Muscle of leg (tissue), 11 donors: Measurements from ENCODE around the gene FRRS1. TPM values are rescaled to one million over a fixed set of nuclear protein-coding genes. Genes with fewer than 3 reads are reported as not detected.

ENCODE experiments used
- DNase-seq: peaks from one replicate; pipeline ENCODE4 v3.0.0; 2013
- H3K27ac ChIP-seq: one replicate; pipeline ENCODE4 v1.5.1; 2013; ENCODE audit warnings: mild to moderate bottlenecking, low read length, control low read depth
- H3K27me3 ChIP-seq: one replicate; pipeline ENCODE4 v1.6.1; 2013; ENCODE audit warnings: low read length; ENCODE audit not compliant: control insufficient read depth, insufficient read depth
- H3K36me3 ChIP-seq: one replicate; pipeline ENCODE4 v1.6.1; 2013; ENCODE audit warnings: low read length; ENCODE audit not compliant: control insufficient read depth, insufficient read depth
- H3K4me1 ChIP-seq: one replicate; pipeline ENCODE4 v1.6.1; 2013; ENCODE audit warnings: low read length; ENCODE audit not compliant: control insufficient read depth, insufficient read depth
- H3K4me3 ChIP-seq: one replicate; pipeline ENCODE4 v1.5.1; 2013; ENCODE audit warnings: low read length, control low read depth
- H3K9me3 ChIP-seq: replicated peaks from 2 replicates; pipeline ENCODE4 v1.6.1; 2013; ENCODE audit warnings: low read depth, low read length; ENCODE audit not compliant: control insufficient read depth
- WGBS: methylation state at CpG from one replicate; pipeline ENCODE4 v1.1.5; 2013; ENCODE audit warnings: missing lambda C conversion rate; ENCODE audit not compliant: insufficient coverage; 5-methylcytosine and 5-hydroxymethylcytosine counted together
- polyA plus RNA-seq, 8 donors: library from polyadenylated mRNA; unstranded; fragments of 120-200 nt; gene quantifications; one replicate each; pipeline versions ENCODE4 v1.2.1 to v1.2.3, GENCODE V29; 2013; ENCODE audit warnings: inconsistent platforms in 1 of 8, low replicate concordance in 1 of 8; ENCODE audit not compliant: insufficient read length in 8 of 8, insufficient read depth in 1 of 8
- total RNA-seq: library from RNA; stranded (reverse); fragments of 120-200 nt; gene quantifications from one replicate; pipeline ENCODE4 v1.2.4, GENCODE V29; 2013

Gene FRRS1
- total and polyA plus RNA-seq, 9 donors = 2.5 to 6.5 (median 3.6) TPM

DNA sequence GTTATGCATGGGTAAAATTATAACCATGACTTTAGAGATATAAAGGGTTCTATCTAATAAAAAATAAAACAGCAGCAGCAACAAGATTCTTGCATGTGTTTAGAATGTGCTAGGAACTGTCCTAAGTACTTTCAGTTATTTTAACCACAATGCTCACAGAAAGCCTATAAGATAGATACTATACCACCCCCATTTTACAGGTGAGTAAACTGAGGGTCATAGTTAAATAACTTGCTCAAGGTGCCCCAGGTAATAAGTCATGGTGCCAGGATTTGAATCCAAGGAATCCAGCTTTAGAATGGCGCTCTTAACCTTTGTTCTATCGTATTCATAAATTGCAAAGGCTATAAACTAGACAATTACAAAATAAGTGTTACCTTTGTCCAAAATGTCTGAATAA is 53.4 kb downstream of the FRRS1 start:
- Histone ChIP-seq H3K4me3 (no peak overlapping the region), H3K36me3 (peaks cover 6% of the 10 kb centered on the region), H3K27me3 (no peaks in the 10 kb centered on the region), H3K9me3 (no peaks in the 10 kb centered on the region), H3K27ac (no peak overlapping the region), H3K4me1 (no peaks in the 10 kb centered on the region)
- no peak for DNase-seq
- no CpG with 5 or more reads among the region's 2 CpGs for WGBS

DNA sequence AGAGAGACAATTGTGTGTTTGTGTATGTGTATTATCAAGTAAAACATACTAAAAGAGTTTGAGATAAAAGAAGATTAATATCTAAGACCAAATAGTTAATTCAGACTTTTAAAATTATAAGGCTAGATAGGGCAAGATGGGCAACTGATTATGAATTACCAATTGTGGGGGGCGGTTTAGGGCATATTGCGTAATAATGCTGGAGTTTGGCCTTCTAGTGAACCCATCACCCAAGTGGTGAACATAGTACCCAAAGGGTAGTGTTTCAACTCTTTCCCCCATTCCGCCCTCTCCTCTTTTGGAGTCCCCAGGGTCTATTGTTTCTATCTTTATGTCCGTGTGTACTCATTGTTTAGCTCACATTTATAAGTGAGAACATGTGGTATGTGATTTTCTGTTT is 55.4 kb downstream of the FRRS1 start:
- DNase-seq = no peak
- Histone ChIP-seq H3K27ac (no peak overlapping the region), H3K9me3 (no peaks in the 10 kb centered on the region), H3K4me3 (no peak overlapping the region), H3K4me1 (no peaks in the 10 kb centered on the region), H3K27me3 (no peaks in the 10 kb centered on the region), H3K36me3 (peaks cover 6% of the 10 kb centered on the region)
- WGBS = no CpG with 5 or more reads among the region's 4 CpGs

DNA sequence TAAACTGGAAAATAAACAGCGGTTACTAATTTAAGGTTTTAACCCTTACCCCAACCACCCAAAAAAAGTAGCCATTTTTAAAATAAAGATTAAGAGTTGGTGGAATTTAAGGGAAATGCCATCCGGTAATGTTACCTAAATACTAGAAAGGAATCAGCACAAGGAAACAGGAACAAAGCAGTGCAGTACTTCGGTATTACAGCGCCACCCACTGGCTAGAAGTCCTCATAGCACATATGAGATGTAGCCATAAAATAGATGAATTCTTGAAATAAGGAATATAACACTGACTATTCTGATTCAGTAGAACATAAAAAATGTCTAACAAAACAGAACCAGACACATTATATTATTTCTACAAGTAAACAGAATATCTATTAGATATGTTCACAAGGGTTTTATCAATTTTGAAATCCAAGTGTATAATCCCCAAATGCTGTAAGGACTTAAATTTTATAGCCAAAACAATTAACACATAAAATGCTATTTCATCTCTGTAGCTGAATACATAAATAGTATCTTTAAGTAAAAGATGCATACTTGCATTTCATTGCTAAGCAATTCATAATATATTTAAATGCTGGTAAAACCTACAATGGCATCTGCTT is 58.8 kb downstream of the FRRS1 start:
- WGBS = no CpG with 5 or more reads among the region's 4 CpGs
- no peaks in the 10 kb centered on the region for H3K9me3 ChIP-seq
- no peak overlapping the region for H3K27ac ChIP-seq
- H3K4me3 ChIP-seq = no peak overlapping the region
- H3K36me3 ChIP-seq = peaks cover 2% of the 10 kb centered on the region
- no peaks in the 10 kb centered on the region for H3K4me1 ChIP-seq
- peak; percentile 79 for DNase-seq
- no peaks in the 10 kb centered on the region for H3K27me3 ChIP-seq

DNA sequence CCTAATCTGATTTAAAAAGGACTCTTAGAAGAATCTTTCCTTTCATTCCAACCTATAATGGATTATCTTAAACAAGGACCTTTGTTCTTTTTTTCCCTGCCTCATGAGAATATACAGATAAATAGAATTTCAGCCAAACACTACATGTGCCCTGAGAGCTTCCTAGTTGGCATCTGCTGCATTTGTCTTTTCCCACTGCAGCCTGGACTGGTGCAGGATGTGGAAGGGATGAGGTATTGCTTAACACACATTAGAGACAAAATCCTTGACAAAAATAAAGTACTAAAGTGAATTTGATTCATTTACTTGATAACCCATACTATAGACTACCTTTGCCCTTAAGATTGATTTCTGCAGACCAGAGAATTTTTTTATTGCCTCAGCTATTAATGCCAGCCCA is 61.0 kb downstream of the FRRS1 start:
- Histone ChIP-seq H3K4me3 (no peak overlapping the region), H3K36me3 (peaks cover 2% of the 10 kb centered on the region), H3K9me3 (peaks cover 5% of the 10 kb centered on the region), H3K27me3 (no peaks in the 10 kb centered on the region), H3K27ac (no peak overlapping the region), H3K4me1 (no peaks in the 10 kb centered on the region)
- no peak for DNase-seq

DNA sequence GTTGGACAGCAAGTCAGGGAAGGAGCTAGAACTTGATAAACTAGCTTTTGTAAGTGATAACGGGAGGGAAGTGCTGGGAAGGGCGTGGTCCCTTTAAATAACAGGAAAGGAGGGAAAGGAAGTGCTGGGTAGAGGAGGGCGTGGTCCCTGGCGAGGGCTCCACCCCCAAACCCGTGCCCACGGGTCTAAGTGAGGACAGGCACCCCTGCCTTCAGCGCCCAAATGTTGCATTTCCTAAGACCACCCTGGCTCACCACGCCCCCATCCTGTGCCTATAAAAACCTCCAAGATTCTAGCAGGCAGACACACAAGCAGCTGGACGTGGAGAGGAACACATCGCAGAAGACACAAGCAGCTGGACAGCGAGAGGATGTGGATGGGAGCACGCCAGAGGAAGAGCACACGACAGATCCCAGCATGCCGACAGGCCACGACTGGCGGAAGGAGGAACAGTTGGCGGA is 62.0 kb downstream of the FRRS1 start:
- no peaks in the 10 kb centered on the region for H3K36me3 ChIP-seq
- peaks cover 5% of the 10 kb centered on the region for H3K9me3 ChIP-seq
- H3K27ac ChIP-seq = no peak overlapping the region
- H3K4me3 ChIP-seq = no peak overlapping the region
- no peaks in the 10 kb centered on the region for H3K27me3 ChIP-seq
- no peaks in the 10 kb centered on the region for H3K4me1 ChIP-seq
- 79% methylated on average over 10 of the region's 17 CpGs for WGBS
- DNase-seq = no peak

DNA sequence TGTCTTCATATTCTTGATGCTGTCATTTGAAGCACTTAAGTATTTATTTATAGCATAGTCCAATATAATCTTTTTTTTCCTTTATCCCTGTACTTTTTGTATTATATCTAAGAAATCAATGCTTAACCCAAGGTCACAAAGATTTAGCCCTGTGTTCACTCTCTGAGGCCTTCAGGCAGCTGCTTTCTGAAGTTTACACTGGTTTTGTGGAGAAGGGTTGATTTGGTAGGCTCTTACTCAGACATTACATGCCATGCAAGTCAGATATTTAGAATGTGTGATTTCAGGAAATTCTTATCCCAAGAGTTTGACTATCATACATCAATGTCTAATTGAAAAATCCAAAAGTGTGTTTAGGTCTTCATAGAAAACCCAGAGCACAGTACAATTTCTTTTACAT is 64.2 kb downstream of the FRRS1 start:
- Histone ChIP-seq H3K36me3 (no peaks in the 10 kb centered on the region), H3K4me3 (no peak overlapping the region), H3K27me3 (no peaks in the 10 kb centered on the region), H3K4me1 (no peaks in the 10 kb centered on the region), H3K27ac (no peak overlapping the region), H3K9me3 (peaks cover 5% of the 10 kb centered on the region)
- DNase-seq = no peak

DNA sequence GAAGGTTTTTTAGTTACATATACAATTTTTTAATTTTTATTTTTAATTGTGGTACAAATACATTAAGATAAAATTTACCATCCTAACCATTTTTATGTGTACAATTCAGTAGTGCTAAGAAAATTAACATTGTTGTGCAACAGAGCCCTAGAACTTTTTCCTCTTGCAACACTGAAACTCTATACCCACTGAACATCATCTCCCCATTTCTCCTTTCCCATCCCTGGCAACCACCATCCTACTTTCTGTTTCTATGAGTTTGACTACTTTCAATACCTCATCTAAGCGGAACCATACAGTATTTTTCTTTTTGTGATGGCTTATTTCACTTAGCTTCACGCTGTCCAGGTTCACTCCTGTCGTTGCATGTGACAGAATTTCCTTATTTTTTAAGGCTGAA is 66.4 kb downstream of the FRRS1 start:
- no peaks in the 10 kb centered on the region for H3K4me1 ChIP-seq
- no peak overlapping the region for H3K4me3 ChIP-seq
- no peaks in the 10 kb centered on the region for H3K27me3 ChIP-seq
- H3K36me3 ChIP-seq = no peaks in the 10 kb centered on the region
- no peak for DNase-seq
- peaks cover 5% of the 10 kb centered on the region for H3K9me3 ChIP-seq
- H3K27ac ChIP-seq = no peak overlapping the region
- no CpG with 5 or more reads among the region's 3 CpGs for WGBS

DNA sequence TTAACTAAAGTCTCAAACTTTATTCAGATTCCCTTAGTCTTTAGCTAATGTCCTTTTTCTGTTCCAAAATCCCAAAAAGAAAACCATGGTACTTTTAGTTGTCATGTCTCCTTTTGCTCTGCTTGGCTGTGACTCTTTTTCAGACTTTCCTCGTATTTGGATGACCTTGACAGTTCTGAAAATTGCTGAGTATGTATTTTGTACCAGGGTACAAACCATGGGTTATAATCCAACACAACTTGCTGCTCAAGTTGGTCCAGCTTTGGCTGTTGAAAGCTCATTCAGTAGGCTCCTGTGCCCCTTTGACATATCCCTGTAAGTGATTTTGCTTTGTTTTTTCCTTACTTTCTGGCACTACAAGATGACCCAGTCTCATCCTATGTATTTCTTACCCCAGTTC is 68.9 kb downstream of the FRRS1 start:
- DNase-seq = no peak
- no peaks in the 10 kb centered on the region for H3K4me1 ChIP-seq
- H3K27me3 ChIP-seq = no peaks in the 10 kb centered on the region
- peaks cover 3% of the 10 kb centered on the region for H3K36me3 ChIP-seq
- H3K27ac ChIP-seq = no peak overlapping the region
- H3K4me3 ChIP-seq = no peak overlapping the region
- WGBS = no CpG with 5 or more reads among the region's 1 CpG
- peaks cover 5% of the 10 kb centered on the region for H3K9me3 ChIP-seq

DNA sequence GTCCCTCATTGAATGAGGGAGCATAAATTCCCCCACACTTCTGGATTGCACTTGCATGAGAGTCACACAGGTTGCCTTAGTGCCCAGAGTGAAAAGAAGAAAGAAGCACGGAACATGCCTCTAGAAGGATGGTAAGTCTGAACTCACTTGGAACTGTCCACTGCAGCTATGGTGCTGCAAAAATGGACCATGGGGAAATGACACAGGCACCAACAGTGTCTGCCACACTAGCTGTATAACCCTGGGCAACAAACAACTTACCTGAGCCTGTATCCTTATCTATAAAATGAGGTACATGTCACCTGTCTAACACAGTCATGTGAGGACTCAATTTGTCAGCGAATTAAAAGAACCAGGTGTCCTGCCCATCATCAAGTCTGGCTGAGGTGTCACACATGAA is 69.8 kb downstream of the FRRS1 start:
- peaks cover 6% of the 10 kb centered on the region for H3K36me3 ChIP-seq
- no peak for DNase-seq
- H3K4me3 ChIP-seq = no peak overlapping the region
- H3K9me3 ChIP-seq = peaks cover 2% of the 10 kb centered on the region
- H3K4me1 ChIP-seq = no peaks in the 10 kb centered on the region
- H3K27me3 ChIP-seq = no peaks in the 10 kb centered on the region
- 0% methylated on average over 1 of the region's 2 CpGs for WGBS
- no peak overlapping the region for H3K27ac ChIP-seq

DNA sequence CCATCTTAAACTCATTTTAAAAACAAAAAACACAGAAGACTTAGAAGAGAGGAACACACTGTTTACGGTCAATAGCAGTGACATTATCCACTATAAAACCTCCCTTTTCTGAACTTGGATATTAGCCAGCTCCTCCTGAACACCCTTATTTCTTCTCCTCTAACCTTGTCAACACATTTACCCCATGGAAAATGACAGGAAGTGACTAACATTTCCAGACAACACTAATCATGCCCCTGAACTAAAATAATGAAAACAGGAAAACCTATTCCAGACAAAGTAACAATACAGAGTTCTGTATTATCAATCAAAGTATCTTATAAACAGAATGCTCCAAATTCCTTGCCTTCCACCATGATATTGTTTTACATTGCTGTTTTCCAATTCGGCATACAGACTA is 75.3 kb downstream of the FRRS1 start:
- Histone ChIP-seq H3K36me3 (peaks cover 23% of the 10 kb centered on the region), H3K4me3 (no peak overlapping the region), H3K27me3 (no peaks in the 10 kb centered on the region), H3K4me1 (no peaks in the 10 kb centered on the region), H3K9me3 (no peaks in the 10 kb centered on the region), H3K27ac (peak overlapping the region; percentile 52)
- no CpG with 5 or more reads among the region's 2 CpGs for WGBS
- peak; percentile 32 for DNase-seq

DNA sequence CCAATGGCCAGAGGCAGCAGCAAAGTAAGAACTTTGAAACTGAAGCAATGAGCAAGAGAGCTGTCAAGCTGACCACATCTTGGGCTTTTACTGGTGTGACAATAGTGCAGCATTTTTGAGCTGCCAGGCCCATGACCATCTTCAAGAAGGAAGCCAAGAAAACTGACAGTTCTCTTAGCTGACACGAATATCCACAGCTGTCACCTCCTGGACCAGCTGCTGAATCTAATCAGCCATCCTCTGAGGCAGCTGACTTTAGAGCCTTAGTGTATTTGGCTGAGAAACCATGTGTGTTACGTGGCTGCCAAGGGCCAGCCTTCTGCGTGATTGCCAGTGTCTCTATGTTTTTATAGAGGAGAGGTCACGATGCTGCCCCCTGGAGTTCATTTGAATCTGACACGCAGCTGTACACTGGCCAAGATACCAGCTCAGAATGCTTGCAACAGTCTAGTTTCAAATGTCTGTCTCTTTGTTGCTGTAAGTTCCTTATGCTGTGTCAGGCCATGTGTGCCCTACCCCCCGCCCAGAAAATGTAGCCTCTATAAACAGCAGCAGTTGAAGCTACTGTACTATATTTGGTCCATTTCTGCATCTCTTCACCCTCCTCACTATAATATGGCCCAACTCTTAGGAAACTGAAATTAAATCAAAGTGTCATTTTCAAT is 80.8 kb downstream of the FRRS1 start:
- Histone ChIP-seq H3K4me3 (no peak overlapping the region), H3K9me3 (no peaks in the 10 kb centered on the region), H3K36me3 (peaks cover 22% of the 10 kb centered on the region), H3K4me1 (peaks cover 17% of the 10 kb centered on the region), H3K27ac (peak overlapping the region; percentile 87), H3K27me3 (no peaks in the 10 kb centered on the region)
- DNase-seq = peak; percentile 95
- 31% methylated on average over 3 of the region's 6 CpGs for WGBS
